ENCODE measurements around the gene MCM7. TPM values are rescaled to one million over a fixed set of nuclear protein-coding genes. Genes with fewer than 3 reads are reported as not detected.

Gene MCM7
- total RNA-seq, 2 donors from 2014 or later, result 17.6 to 23.6 TPM

GRCh38 chr7:100106633-100107032, 5.4 kb upstream of the MCM7 start:
- no peak overlapping the region for H3K4me3 ChIP-seq
- DNase-seq (ENCODE audit: low spot score), result no peak
- peaks cover 58% of the 10 kb centered on the region for H3K36me3 ChIP-seq
- no peaks in the 10 kb centered on the region for H3K9me3 ChIP-seq
- H3K27me3 ChIP-seq (replicated peaks; ENCODE audit: insufficient read depth), result no peaks in the 10 kb centered on the region
- ATAC-seq (ENCODE audit: insufficient number of reproducible peaks, low FRiP score, low read depth), result no peak
- no peak overlapping the region for H3K27ac ChIP-seq
- H3K4me1 ChIP-seq (ENCODE audit: control insufficient read depth in 1 of 2, low read depth in 2 of 2), result peaks cover 6 to 8% of the 10 kb centered on the region in 2 donors
- TF ChIP-seq CTCF (IDR thresholded peaks at IDR 0.05), result no peak

GRCh38 chr7:100105534-100105933, 4.3 kb upstream of the MCM7 start:
- no peak overlapping the region for H3K4me3 ChIP-seq
- H3K36me3 ChIP-seq, result peaks cover 47% of the 10 kb centered on the region
- peaks cover 6 to 8% of the 10 kb centered on the region in 2 donors for H3K4me1 ChIP-seq (ENCODE audit: control insufficient read depth in 1 of 2, low read depth in 2 of 2)
- DNase-seq (ENCODE audit: low spot score) (no peak), ATAC-seq (ENCODE audit: insufficient number of reproducible peaks, low FRiP score, low read depth) (no peak)
- H3K27me3 ChIP-seq (replicated peaks; ENCODE audit: insufficient read depth), result no peaks in the 10 kb centered on the region
- TF ChIP-seq CTCF (IDR thresholded peaks at IDR 0.05), result no peak
- H3K9me3 ChIP-seq, result no peaks in the 10 kb centered on the region
- no peak overlapping the region for H3K27ac ChIP-seq

GRCh38 chr7:100102950-100103840, 2.0 kb upstream of the MCM7 start:
- H3K27me3 ChIP-seq (replicated peaks; ENCODE audit: insufficient read depth), result no peaks in the 10 kb centered on the region
- H3K27ac ChIP-seq, result peak overlapping the region in 1 of 2 donors; percentile 81
- no peak for TF ChIP-seq CTCF (IDR thresholded peaks at IDR 0.05)
- H3K4me1 ChIP-seq (ENCODE audit: control insufficient read depth in 1 of 2, low read depth in 2 of 2), result peaks cover 12 to 20% of the 10 kb centered on the region in 2 donors
- no peaks in the 10 kb centered on the region for H3K9me3 ChIP-seq
- DNase-seq (ENCODE audit: low spot score), result no peak
- peaks cover 40% of the 10 kb centered on the region for H3K36me3 ChIP-seq
- H3K4me3 ChIP-seq, result no peak overlapping the region
- no peak for ATAC-seq (ENCODE audit: insufficient number of reproducible peaks, low FRiP score, low read depth)

- Histone ChIP-seq H3K27me3 (replicated peaks; ENCODE audit: insufficient read depth) (no peaks in the 10 kb centered on the region), H3K4me1 (ENCODE audit: control insufficient read depth in 1 of 2, low read depth in 2 of 2) (peaks cover 12 to 20% of the 10 kb centered on the region in 2 donors), H3K36me3 (peaks cover 41% of the 10 kb centered on the region), H3K9me3 (no peaks in the 10 kb centered on the region), H3K27ac (peak overlapping the region; percentile 81 to 88), H3K4me3 (peak overlapping the region; percentile 97)
- ATAC-seq (ENCODE audit: insufficient number of reproducible peaks, low FRiP score, low read depth) (peak; percentile 47), DNase-seq (ENCODE audit: low spot score) (peak; percentile 67)
- no peak for TF ChIP-seq CTCF (IDR thresholded peaks at IDR 0.05)
Measured at GRCh38 chr7:100100420-100101015, 679 bp downstream of the MCM7 start.

GRCh38 chr7:100099452-100099851, 1.7 kb downstream of the MCM7 start:
- Histone ChIP-seq H3K36me3 (peaks cover 49% of the 10 kb centered on the region), H3K27ac (peak overlapping the region in 1 of 2 donors; percentile 81)
- no peak for ATAC-seq (ENCODE audit: insufficient number of reproducible peaks, low FRiP score, low read depth)

More at GRCh38 chr7:100099452-100099851, 1.7 kb downstream of the MCM7 start:
- Histone ChIP-seq H3K4me3 (peak overlapping the region; percentile 97), H3K9me3 (no peaks in the 10 kb centered on the region), H3K27me3 (replicated peaks; ENCODE audit: insufficient read depth) (no peaks in the 10 kb centered on the region), H3K4me1 (ENCODE audit: control insufficient read depth in 1 of 2, low read depth in 2 of 2) (peaks cover 12 to 20% of the 10 kb centered on the region in 2 donors)
- DNase-seq (ENCODE audit: low spot score), result no peak
- no peak for TF ChIP-seq CTCF (IDR thresholded peaks at IDR 0.05)

Measured in thoracic aorta (tissue), 2 donors.